ENCODE results near the gene RGS6. TPM values are rescaled to one million over a fixed set of nuclear protein-coding genes. Genes with fewer than 3 reads are reported as not detected.

RGS6 gene
- total RNA-seq, 1 experiment from 2014 or later, result not detected

DNA sequence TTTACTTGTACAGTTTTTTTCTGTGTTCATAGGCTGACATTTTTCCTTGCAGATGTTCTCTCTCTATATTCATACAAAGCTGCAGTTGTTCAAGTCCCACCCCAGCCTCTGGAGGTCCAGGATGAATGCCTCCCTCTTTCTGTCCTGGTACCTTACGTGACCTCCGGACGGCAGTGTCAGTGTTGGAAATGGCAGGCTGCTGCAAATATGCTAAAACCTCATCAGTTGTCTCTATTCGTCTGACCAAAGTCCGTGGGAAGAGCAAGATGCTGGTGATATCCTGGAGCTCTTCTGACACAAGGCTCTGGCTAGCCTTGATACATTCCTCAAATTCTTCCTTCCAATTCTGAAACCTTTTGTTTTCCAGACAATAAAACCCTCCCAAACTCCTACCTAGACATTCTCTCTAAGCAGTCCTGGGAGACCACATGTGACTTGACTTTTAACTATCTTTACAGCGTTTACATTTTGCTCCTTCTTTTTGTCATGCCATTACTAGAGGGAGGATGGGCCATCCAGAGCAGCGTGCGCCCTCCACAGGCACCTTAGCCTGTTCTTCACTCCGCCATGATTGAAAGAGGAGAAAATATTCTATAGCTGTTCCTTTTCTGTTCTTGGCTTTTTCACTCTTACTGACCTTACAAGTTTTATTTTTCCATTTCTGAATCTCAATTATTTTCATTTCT, 143.6 kb downstream of the RGS6 start:
- no peak for DNase-seq (ENCODE audit: unreplicated experiment)
- Mint-ChIP-seq H3K27me3 (ENCODE audit: insufficient read depth, unreplicated experiment) (peaks cover 21% of the 10 kb centered on the region), H3K27ac (ENCODE audit: low read depth, unreplicated experiment) (no peak overlapping the region), H3K4me3 (ENCODE audit: unreplicated experiment) (no peak overlapping the region), H3K9me3 (ENCODE audit: unreplicated experiment) (no peaks in the 10 kb centered on the region), H3K36me3 (ENCODE audit: insufficient read depth, unreplicated experiment) (peaks cover 6% of the 10 kb centered on the region), H3K4me1 (ENCODE audit: insufficient read depth, unreplicated experiment) (no peaks in the 10 kb centered on the region)
- TF ChIP-seq CTCF (IDR thresholded peaks at IDR 0.05; ENCODE audit: unreplicated experiment), result no peak
- CTCF ChIA-PET, result no interaction called here
- POLR2A ChIA-PET, result interaction anchor here (1.3 kb wide), 1 partner anchor 18 kb away, joined by 4 read pairs; no protein-coding TSS in a partner anchor
- intact Hi-C loops (cut with micrococcal nuclease), result no loop called here
- BruUV-seq (replicated peaks), result no TSS peak

- H3K4me1 Mint-ChIP-seq (ENCODE audit: insufficient read depth, unreplicated experiment), result no peaks in the 10 kb centered on the region
- H3K36me3 Mint-ChIP-seq (ENCODE audit: insufficient read depth, unreplicated experiment), result peaks cover 6% of the 10 kb centered on the region
- ChIA-PET POLR2A (no interaction called here), CTCF (no interaction called here)
- peaks cover 39% of the 10 kb centered on the region for H3K27me3 Mint-ChIP-seq (ENCODE audit: insufficient read depth, unreplicated experiment)
- TF ChIP-seq CTCF (IDR thresholded peaks at IDR 0.05; ENCODE audit: unreplicated experiment), result no peak
- no peak overlapping the region for H3K4me3 Mint-ChIP-seq (ENCODE audit: unreplicated experiment)
- no peak overlapping the region for H3K27ac Mint-ChIP-seq (ENCODE audit: low read depth, unreplicated experiment)
- no peaks in the 10 kb centered on the region for H3K9me3 Mint-ChIP-seq (ENCODE audit: unreplicated experiment)
- intact Hi-C loops (cut with micrococcal nuclease), result no loop called here
- BruUV-seq (replicated peaks), result no TSS peak
- no peak for DNase-seq (ENCODE audit: unreplicated experiment)
Observed at GRCh38 chr14:72081137-72081536, 148.9 kb downstream of the RGS6 start.

GRCh38 chr14:72084935-72085334, 152.7 kb downstream of the RGS6 start:
- ChIA-PET POLR2A (interaction anchor here (0.8 kb wide), 1 partner anchor 15 kb away, joined by 3 read pairs; no protein-coding TSS in a partner anchor), CTCF (interaction anchor here (1.0 kb wide), 1 partner anchor 251 kb away, joined by 3 read pairs; no protein-coding TSS in a partner anchor)
- no peaks in the 10 kb centered on the region for H3K36me3 Mint-ChIP-seq (ENCODE audit: insufficient read depth, unreplicated experiment)
- no peak overlapping the region for H3K27ac Mint-ChIP-seq (ENCODE audit: low read depth, unreplicated experiment)
- no TSS peak for BruUV-seq (replicated peaks)
- H3K4me1 Mint-ChIP-seq (ENCODE audit: insufficient read depth, unreplicated experiment), result no peaks in the 10 kb centered on the region
- intact Hi-C loops (cut with micrococcal nuclease), result no loop called here
- no peaks in the 10 kb centered on the region for H3K9me3 Mint-ChIP-seq (ENCODE audit: unreplicated experiment)
- H3K4me3 Mint-ChIP-seq (ENCODE audit: unreplicated experiment), result no peak overlapping the region
- DNase-seq (ENCODE audit: unreplicated experiment), result no peak
- peaks cover 52% of the 10 kb centered on the region for H3K27me3 Mint-ChIP-seq (ENCODE audit: insufficient read depth, unreplicated experiment)
- TF ChIP-seq CTCF (IDR thresholded peaks at IDR 0.05; ENCODE audit: unreplicated experiment), result no peak

DNA sequence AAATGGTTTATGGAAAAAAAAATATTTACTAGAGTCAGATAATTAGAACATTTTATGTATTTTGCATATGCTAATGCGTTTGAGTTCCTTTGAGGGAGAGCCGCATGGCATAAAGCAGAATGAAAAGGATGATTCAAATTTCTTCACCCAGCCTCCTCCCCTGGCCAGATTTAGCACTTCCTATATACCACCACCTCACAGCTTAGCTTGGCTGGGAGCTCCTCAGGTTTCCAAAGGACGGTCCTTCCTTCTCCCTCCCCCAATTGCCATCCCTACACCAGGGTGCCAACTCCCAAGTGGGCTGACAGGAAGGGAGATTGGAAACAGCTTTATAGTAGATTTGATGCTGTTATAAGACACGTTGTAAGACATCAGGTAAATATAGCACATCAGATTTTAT, 157.4 kb downstream of the RGS6 start:
- Mint-ChIP-seq H3K27me3 (ENCODE audit: insufficient read depth, unreplicated experiment) (peaks cover 57% of the 10 kb centered on the region), H3K4me3 (ENCODE audit: unreplicated experiment) (no peak overlapping the region), H3K9me3 (ENCODE audit: unreplicated experiment) (no peaks in the 10 kb centered on the region), H3K27ac (ENCODE audit: low read depth, unreplicated experiment) (no peak overlapping the region), H3K4me1 (ENCODE audit: insufficient read depth, unreplicated experiment) (no peaks in the 10 kb centered on the region), H3K36me3 (ENCODE audit: insufficient read depth, unreplicated experiment) (no peaks in the 10 kb centered on the region)
- TF ChIP-seq CTCF (IDR thresholded peaks at IDR 0.05; ENCODE audit: unreplicated experiment), result no peak
- intact Hi-C loops (cut with micrococcal nuclease), result no loop called here
- ChIA-PET CTCF (no interaction called here), POLR2A (no interaction called here)
- DNase-seq (ENCODE audit: unreplicated experiment), result no peak
- no TSS peak for BruUV-seq (replicated peaks)

Measured in MCF 10A (cell line).